GM12875 (cell line): ENCODE data around the gene RASGEF1B.

Experiments used
- H3K4me3 ChIP-seq: one replicate; pipeline ENCODE4 v1.5.1; 2011; ENCODE audit warnings: low read depth, low read length, control low read depth
- TF ChIP-seq, protein P1 (sequence below): IDR thresholded peaks from 2 replicates; pipeline ENCODE4 v1.5.1; 2011; ENCODE audit warnings: low read depth, mild to moderate bottlenecking, control low read depth, inconsistent platforms, low read length, moderate library complexity, borderline replicate concordance; ENCODE audit not compliant: insufficient read depth

The RASGEF1B gene

GRCh38 chr4:81506731-81507130 lies 35.0 kb upstream of the RASGEF1B start:
- H3K4me3 ChIP-seq = no peak overlapping the region
- TF ChIP-seq, protein P1, sequence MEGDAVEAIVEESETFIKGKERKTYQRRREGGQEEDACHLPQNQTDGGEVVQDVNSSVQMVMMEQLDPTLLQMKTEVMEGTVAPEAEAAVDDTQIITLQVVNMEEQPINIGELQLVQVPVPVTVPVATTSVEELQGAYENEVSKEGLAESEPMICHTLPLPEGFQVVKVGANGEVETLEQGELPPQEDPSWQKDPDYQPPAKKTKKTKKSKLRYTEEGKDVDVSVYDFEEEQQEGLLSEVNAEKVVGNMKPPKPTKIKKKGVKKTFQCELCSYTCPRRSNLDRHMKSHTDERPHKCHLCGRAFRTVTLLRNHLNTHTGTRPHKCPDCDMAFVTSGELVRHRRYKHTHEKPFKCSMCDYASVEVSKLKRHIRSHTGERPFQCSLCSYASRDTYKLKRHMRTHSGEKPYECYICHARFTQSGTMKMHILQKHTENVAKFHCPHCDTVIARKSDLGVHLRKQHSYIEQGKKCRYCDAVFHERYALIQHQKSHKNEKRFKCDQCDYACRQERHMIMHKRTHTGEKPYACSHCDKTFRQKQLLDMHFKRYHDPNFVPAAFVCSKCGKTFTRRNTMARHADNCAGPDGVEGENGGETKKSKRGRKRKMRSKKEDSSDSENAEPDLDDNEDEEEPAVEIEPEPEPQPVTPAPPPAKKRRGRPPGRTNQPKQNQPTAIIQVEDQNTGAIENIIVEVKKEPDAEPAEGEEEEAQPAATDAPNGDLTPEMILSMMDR = no peak

DNA sequence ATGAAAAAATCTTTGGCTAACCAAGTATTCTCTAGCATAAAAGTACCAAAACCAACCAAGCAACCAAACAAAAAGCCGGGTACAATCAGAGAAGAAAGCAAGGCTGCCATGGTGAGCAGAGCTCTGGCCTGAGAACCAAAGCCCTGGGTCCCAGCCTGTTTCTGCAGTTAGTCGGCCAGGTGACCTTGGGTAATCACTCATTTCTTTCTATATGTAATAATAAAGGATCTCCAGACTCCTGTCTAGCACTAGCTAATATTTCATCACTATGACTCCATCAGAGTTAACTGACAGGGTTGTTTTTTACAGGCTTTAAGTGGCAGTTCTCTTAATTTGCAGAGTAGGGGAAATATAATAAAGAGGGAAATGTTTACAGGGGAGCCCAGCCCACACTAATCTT lies 34.0 kb upstream of the RASGEF1B start:
- H3K4me3 ChIP-seq = no peak overlapping the region
- TF ChIP-seq, protein P1 = no peak

- TF ChIP-seq, protein P1 = 0 out of 2 replicates have a peak, but pooled peaks have one; percentile 4
- no peak overlapping the region for H3K4me3 ChIP-seq
Observed at GRCh38 chr4:81505004-81505598, 33.4 kb upstream of the RASGEF1B start.

- H3K4me3 ChIP-seq = no peak overlapping the region
- TF ChIP-seq, protein P1 = no peak
Observed at GRCh38 chr4:81504112-81505003, 32.7 kb upstream of the RASGEF1B start.

DNA sequence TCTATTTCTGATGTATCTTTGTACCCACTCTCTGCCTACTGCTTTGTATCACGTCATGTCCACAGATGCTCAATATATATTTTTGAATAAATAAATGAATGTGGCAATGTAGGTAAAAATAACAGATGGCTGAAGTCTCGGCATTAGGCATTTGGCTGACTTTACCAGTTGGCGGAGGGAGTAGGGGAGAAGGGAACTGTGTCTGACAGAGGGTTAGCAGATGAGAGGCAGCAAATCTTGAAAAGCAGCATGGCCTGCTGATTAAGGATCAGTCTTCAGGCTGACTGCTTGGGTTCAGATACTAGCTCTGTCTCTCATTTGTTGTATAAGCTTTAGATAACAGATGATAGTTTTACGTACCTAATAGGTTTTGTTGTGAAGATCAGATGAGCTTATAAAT lies 31.9 kb upstream of the RASGEF1B start:
- no peak overlapping the region for H3K4me3 ChIP-seq

GRCh38 chr4:81502564-81502963 lies 30.9 kb upstream of the RASGEF1B start:
- no peak overlapping the region for H3K4me3 ChIP-seq
- TF ChIP-seq, protein P1 = no peak

More for the DNA sequence above, 31.9 kb upstream of the RASGEF1B start:
- TF ChIP-seq, protein P1 = no peak
